GM20431 (cell line): Measurements from ENCODE around the gene USP48.

Experiments used
- in situ Hi-C: fragments of 300-500 bp; cut with MseI, MboI; formaldehyde crosslinking; loops from one replicate; pipeline ENCODE4 v1.15.0; 2020; ENCODE audit warnings: low sequenced_read_pairs; ENCODE audit not compliant: unreplicated experiment

USP48 gene

DNA sequence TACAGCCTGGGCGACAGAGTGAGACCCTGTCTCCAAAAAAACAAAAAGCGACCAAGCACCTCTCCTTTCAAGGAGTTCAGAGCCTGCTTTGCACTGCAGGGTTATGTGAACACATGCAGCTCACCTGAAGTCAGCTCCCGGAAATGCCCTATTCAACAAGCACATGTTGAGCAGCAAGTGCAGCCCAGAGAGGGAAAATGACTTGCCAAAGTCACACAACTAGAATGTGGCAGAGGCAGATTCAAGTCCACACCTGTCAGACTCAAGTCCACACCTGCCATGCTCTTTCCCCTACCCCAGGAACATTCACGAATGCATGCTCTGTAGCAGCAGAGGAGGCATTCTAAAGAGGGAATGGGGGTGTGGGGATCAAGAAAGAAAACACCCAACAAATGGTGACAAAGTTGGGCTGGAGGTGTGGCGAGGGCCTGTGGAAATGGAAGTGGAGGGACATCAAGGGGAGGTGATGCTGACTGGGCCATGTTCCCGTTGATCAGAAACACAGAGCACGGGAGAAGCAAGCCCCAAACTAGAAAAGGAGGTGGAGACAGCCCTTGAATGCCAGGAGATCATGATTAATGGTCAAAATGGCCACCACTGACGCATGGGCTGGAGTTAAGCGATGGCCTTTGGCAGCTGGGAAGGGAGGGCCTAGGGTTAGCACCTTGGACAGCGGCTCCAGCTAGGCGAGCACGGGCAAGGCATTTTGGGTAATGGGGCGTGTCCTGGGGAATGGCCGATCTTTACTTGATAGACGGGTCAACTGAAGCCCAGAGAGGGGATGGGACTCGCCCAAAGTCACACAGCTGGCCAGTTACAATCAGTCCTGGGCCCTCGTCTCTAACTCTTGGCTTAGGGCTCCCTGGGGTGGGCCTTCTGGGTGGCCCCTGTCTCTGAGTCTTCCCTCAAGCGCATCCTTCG, 135.3 kb downstream of the USP48 start:
- in situ Hi-C loops, result no loop called here

- in situ Hi-C loops, result no loop called here
Observed at GRCh38 chr1:21645550-21645949, 137.4 kb downstream of the USP48 start.

- in situ Hi-C loops, result no loop called here
Observed at GRCh38 chr1:21644906-21645305, 138.0 kb downstream of the USP48 start.

DNA sequence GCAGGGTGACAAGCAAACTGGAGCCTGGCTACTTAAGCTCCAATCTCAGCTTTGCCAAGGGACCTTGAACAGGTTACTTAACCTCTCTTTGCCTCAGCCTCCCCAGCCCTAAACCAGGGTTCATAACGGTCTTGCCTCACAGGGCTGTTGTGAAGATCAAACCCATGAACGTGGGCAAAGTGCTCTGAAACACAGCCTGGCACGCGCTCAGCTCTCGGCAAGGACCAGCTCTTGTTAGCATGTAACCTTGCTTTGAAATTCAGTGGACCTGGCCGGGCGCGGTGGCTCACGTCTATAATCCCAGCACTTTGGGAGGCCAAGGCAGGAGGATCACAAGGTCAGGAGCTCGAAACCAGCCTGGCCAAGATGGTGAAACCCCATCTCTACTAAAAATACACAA, 138.6 kb downstream of the USP48 start:
- in situ Hi-C loops, result no loop called here

- in situ Hi-C loops, result no loop called here
Observed at GRCh38 chr1:21643624-21644023, 139.3 kb downstream of the USP48 start.

GRCh38 chr1:21641967-21642739, 140.8 kb downstream of the USP48 start:
- in situ Hi-C loops, result no loop called here

DNA sequence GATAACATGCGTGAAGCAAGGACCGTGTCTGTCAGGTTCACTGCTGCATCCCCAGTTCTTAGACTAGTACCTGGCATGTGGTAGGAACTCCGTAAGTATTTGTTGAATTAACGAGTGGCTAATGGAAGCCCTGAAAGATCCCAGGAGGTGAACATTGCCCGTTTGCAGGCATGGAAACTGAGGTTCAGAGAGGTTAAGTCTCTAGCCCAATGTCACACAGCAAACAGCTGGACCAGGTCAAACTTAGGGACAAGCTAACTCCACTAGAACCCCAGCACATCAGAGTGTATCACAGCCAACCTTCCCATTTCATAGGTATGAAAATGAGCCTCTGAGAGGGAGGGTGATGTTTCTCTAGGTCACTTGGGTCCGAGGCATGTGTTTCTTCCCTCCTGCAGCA, 141.4 kb downstream of the USP48 start:
- in situ Hi-C loops, result no loop called here

- in situ Hi-C loops, result no loop called here
Observed at GRCh38 chr1:21641076-21641475, 141.9 kb downstream of the USP48 start.

- in situ Hi-C loops, result no loop called here
Observed at GRCh38 chr1:21640653-21641052, 142.3 kb downstream of the USP48 start.

GRCh38 chr1:21639594-21640041, 143.3 kb downstream of the USP48 start:
- in situ Hi-C loops, result no loop called here

GRCh38 chr1:21638531-21639341, 144.2 kb downstream of the USP48 start:
- in situ Hi-C loops, result no loop called here

DNA sequence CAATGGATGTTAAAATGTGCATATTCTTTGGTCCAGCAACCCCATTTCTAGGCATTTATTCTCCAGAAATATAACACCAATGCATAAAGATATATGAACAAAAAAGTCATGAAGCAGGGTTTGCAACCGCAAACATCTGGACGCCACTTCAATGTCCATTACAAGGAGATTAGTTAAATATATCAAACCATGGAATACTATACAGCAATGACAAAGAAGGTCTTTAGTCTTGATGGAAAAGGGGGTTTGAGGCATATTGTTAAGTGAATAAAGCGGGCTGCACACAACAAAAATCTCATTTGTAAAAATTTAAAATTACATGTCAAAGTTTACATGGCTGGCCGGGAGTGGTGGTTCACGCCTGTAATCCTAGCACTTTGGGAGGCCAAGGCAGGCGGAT, 145.4 kb downstream of the USP48 start:
- in situ Hi-C loops, result no loop called here

DNA sequence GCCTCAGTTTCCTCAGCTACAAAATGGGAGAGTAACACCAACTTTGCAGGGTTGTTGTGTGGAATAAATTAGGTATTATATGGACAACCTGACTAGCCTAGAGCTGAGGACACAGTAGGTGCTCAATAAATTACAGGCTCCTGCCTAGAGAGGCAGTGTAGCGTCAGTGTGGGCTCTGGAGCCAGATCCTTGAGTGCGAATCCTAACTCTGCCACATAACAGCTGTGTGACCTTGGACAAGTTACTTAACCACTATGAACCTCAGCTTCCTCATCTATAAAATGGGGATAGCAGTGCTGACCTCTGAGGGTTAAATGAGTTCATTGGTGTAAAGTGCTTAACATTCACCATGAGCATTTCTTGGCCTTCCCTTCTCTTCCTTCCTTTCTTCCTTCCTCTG, 146.9 kb downstream of the USP48 start:
- in situ Hi-C loops, result no loop called here

- in situ Hi-C loops, result no loop called here
Observed at GRCh38 chr1:21634806-21635535, 148.0 kb downstream of the USP48 start.

- in situ Hi-C loops, result no loop called here
Observed at GRCh38 chr1:21633992-21634805, 148.8 kb downstream of the USP48 start.

- in situ Hi-C loops, result no loop called here
Observed at GRCh38 chr1:21633141-21633755, 149.7 kb downstream of the USP48 start.

GRCh38 chr1:21631944-21632887, 150.7 kb downstream of the USP48 start:
- in situ Hi-C loops, result no loop called here
